HG03095 (cell line): Measurements from ENCODE around the gene SCP2D1.
"Not testable (repeated sequence)": the region's sequence is repeated elsewhere in the genome, so short reads cannot be mapped to it uniquely, and the experiment has no call there.

Source experiments
- ATAC-seq: cut with Tn5 transposase; IDR thresholded peaks from one replicate; pipeline ENCODE4 v1.9.1; 2021; ENCODE audit warnings: moderate library complexity; ENCODE audit not compliant: unreplicated experiment

SCP2D1 gene

GRCh38 chr20:18813483-18813882 is at the start of gene SCP2D1:
TSS of gene SCP2D1 (plus strand) at chr20:18813783. CDS start at chr20:18813816, 33 bp downstream.
- no peak for ATAC-seq

DNA sequence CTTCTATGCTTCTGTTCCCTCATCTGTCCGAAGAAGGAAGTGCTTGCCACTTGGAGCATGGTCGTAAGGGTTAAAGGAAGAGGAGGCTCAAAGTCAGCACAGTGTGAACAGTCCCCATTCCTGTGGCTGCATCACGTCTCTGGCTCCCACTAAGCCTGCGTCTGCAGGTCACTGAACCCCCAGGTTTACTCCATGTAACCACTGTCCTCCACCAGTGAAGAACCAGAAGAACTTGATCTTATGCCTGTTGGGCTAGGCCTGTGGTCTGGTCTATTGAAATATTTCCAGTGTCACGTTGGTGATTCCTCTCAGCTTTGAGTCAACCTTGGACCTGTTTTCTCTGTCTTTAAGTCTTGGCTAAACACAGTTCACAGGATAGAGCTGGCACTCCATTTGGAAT is 45.9 kb upstream of the SCP2D1 start:
- no peak for ATAC-seq

DNA sequence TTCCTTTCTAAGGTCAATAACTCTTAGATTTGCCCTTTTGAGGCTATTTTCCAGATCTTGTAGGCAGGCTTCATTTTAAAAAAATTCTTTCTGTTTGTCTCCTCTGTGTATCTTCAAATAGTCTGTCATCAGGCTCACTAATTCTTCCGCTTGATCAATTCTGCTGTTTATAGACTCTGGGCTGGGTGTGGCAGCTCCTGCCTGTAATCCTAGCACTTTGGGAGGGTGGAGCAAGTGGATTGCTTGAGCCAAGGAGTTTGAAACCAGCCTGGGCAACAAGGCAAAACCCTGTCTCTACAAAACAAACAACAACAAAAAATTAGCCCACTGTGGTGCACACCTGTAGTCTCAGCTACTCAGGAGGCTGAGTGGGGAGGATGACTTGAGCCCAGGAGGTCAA is 40.0 kb upstream of the SCP2D1 start:
- ATAC-seq = no peak

DNA sequence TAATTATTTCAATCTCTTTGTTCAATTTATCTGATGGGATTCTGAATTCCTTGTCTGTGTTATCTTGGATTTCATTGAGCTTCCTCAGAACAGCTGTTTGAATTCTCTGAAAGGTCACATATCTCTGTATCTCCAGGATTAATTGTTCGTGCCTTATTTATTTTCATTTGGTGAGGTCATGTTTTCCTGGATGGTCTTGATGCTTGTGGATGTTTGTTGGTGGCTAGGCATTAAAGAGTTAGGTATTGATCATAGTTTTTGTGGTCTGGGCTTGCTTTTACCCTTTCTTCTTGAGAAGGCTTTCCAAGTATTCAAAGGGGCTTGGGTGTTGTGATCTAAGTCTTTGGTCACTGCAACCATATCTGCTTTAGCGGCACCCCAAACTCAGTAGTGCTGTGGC is 39.4 kb upstream of the SCP2D1 start:
- ATAC-seq = no peak

DNA sequence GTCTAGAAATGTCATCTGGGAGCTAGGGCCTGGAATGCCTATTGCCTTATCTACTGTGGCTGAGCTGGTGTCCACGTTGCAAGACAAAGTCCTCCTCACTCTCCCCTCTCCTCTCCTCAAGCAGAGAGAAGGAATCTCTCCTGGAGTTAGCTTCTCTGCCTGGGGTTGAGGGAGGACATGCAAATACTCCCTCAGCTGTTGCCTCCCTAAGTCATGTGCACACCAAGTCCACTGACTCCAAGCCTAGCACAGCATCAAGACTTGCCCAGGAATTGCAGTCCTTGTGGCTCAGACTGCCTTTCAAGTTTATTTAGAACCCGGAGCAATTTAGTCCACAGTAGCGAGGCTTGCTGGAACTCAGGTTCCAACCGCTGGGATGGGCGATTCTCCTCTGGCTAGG is 38.0 kb upstream of the SCP2D1 start:
- ATAC-seq = no peak

- no peak for ATAC-seq
Measured at GRCh38 chr20:18778690-18779392, 34.7 kb upstream of the SCP2D1 start.

GRCh38 chr20:18780385-18781130 is 33.0 kb upstream of the SCP2D1 start:
- ATAC-seq = no peak

GRCh38 chr20:18781509-18781908 is 32.1 kb upstream of the SCP2D1 start:
- no peak for ATAC-seq

DNA sequence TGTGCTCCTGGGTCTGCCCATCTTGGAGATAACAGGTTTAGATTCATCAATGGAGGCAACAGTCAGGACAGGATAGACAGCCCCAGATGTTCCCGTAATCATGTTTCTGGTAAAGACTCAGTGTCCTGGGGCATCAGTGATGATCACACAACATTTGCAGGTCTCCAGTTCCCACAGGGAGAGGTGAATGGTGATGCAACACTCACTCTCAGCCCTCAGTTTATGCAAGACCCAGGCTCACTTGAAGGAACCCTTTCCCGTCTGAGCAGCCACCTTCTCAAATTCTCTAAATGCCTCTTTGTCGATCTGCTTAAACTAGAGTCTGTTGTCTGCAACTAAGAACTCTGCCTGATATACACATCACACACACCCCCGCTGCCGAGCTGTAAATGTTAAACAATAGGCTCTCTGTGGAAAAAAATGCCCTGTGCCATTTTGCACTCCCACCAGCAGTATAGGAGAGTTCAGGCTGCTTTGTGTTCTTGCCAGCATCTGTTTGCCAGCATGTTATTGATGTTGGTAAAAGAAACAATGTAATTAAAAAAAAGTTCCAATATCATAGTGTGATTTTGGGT is 30.1 kb upstream of the SCP2D1 start:
- ATAC-seq = no peak

GRCh38 chr20:18787046-18787445 is 26.5 kb upstream of the SCP2D1 start:
- ATAC-seq = not testable (repeated sequence)

- ATAC-seq = no peak
Measured at GRCh38 chr20:18788021-18788420, 25.6 kb upstream of the SCP2D1 start.

DNA sequence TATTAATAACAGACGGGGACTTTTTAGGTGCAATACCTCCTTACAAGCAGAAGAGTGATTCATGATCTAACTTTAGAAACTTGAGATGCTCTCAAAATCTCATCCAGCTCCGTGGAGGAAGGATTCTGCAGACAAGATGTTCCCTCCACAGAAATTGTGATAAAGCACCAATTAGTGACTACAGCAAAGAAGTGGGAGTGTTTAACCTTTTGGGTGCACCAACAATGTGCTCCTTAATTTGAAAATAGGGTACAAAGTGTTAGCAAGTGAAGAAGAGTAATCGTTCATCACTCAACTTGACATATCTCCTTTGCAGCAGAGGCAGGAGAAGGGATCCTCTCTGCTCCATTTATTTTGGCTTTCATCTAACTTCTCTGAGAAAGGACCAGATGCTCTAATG is 22.8 kb upstream of the SCP2D1 start:
- ATAC-seq = no peak

- ATAC-seq = peak; percentile 96
Measured at GRCh38 chr20:18793625-18794427, 19.8 kb upstream of the SCP2D1 start.

DNA sequence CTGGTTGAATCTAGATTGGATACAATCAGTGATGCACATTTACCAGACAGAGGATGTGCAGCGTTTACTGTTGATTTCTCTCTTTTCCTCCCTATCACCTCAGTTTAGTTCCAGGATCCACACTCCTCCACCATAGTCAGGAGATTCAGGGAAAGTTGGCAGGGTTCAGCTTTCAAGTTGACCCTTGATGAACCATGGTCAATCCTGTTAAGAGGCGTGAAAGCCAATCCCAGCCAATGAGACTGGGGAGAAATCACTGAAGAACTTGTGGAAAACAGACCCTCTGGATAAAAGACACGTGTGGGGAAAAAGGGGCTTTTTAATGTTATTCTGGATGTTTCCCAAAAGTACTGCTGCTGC is 19.2 kb upstream of the SCP2D1 start:
- no peak for ATAC-seq

DNA sequence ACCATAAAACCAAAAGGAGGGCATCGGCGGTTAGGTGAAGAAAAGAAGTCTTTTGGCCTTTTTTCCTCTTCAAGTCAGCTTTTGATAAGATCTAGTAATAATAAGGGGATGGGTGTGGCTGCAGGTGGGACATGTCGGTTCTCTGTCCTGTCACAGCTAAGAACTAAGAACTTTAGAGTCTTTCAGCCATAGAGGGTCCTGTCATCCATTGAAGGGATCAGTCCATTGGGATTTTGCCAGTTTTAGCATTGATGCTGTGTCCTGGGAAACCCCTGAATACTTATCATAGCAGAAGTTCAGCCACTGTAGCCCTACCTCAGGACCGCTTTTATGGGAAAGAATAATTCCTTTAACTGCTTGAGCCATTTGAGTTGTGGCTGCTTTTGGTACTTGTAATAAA is 18.2 kb upstream of the SCP2D1 start:
- ATAC-seq = no peak

GRCh38 chr20:18796282-18796833 is 17.2 kb upstream of the SCP2D1 start:
- ATAC-seq = no peak

DNA sequence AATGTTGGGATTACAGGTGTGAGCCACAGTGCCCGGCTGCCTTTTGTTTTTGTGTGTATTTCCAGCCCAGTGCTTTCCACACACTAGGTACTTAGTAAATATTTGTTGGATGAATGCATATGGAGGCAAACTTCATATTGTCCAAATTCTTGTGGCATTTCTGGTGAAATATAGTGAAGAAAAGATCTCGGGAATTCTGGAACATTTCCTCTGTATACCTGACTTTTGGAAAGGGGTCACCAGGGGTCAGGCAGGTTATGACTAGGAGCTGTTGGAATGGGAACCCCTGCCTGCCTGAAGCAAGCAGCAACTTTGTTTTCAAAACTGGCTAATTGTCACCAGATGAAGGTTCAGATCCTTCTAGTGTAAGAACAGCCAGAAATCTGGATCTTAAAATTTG is 12.1 kb upstream of the SCP2D1 start:
- peak; percentile 11 for ATAC-seq

DNA sequence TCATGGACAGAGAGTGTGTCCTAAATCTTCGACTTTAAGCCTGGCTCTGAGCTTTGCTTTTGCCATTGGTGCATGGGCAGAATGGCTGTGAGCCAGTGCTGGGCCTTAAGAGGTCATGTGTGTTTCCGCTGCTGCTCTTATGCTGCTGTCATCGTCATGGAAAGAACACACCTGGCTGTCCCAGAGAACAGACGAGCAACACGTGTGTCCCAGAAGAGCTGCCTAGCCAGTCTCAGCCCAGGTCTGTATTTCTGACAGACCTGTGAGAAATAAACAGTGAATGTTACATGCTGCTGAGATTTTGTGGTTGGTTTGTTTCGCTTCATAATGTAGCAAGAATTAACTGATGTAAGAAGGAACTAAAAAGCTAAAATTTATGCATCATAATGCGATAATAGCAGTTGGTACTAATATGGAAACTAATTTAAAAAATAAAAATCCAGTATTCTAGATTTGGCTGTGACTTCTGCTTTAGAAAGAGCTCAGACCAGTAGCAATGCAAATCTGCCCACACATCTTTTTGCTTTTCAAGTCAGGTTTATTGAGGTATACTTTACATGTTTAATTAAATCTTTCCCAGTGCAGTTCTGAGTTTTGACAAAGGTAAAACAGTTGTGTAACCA is 11.5 kb upstream of the SCP2D1 start:
- ATAC-seq = peak; percentile 69

GRCh38 chr20:18805881-18806280 is 7.7 kb upstream of the SCP2D1 start:
- ATAC-seq = no peak

DNA sequence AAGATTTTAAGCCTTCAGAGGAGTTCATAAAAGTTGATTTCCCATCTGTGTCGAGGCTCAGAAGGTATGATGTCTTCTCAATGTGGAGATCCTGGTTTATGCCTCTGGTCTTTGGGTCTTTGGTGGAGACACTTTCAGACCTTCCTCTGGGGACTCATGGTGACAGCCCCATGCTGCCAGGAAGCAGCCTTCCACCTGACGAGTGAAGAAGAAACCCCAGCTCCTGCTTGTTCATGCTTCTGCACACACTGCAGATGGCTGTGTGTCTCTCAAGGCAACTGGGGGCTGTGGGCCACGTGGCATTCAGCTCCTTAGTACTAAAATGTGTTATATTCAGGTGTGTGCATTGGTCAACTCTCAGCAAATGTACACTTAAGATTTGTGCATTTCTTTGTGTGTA is 4.9 kb upstream of the SCP2D1 start:
- ATAC-seq = no peak

DNA sequence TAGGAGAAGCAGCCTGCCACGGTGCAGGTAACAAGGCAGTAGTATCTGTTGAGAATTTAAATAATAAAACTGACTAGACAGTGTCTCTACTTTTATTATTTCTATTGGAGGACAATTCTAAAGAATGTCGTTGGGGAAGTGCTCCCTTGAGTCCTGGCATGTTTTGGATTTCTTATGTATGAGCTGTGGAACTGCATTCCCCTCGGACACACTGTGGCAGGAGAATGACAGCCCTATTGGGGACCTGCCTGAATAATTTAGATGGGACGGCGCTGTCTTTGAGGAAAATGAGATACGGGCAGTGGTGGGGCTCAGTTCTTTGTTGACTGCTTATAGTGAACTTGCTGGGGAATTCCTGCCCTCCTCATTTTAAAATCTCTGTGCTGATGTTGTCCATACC is 2.4 kb upstream of the SCP2D1 start:
- ATAC-seq = no peak
